Fibroblast of mammary gland (primary cell): ENCODE measurements around the gene METTL4.

Experiments used
- DNase-seq: peaks from one replicate; pipeline ENCODE4 v3.0.0-alpha.2; 2010; ENCODE audit warnings: low read depth
- H3K4me3 ChIP-seq: 2 replicates; pipeline ENCODE4 v1.5.1; 2011; ENCODE audit warnings: low read depth, mild to moderate bottlenecking, low read length, moderate library complexity; ENCODE audit not compliant: control insufficient read depth
- CTCF ChIP-seq: conservative IDR thresholded peaks from 2 replicates; pipeline ENCODE4 v1.5.1; 2011; ENCODE audit warnings: low read depth, low read length, inconsistent platforms; ENCODE audit not compliant: control insufficient read depth, insufficient read depth

Gene METTL4

GRCh38 chr18:2508678-2509077 lies 62.6 kb downstream of the METTL4 start:
- TF ChIP-seq CTCF, result no peak
- no peak for DNase-seq
- H3K4me3 ChIP-seq, result no peak overlapping the region

GRCh38 chr18:2508155-2508554 lies 63.1 kb downstream of the METTL4 start:
- no peak for DNase-seq
- no peak overlapping the region for H3K4me3 ChIP-seq
- TF ChIP-seq CTCF, result no peak

GRCh38 chr18:2504642-2505041 lies 66.7 kb downstream of the METTL4 start:
- TF ChIP-seq CTCF, result no peak
- no peak overlapping the region for H3K4me3 ChIP-seq
- DNase-seq, result no peak

GRCh38 chr18:2502880-2503279 lies 68.4 kb downstream of the METTL4 start:
- H3K4me3 ChIP-seq, result no peak overlapping the region
- DNase-seq, result no peak
- TF ChIP-seq CTCF, result no peak

GRCh38 chr18:2502394-2502793 lies 68.9 kb downstream of the METTL4 start:
- no peak for DNase-seq
- TF ChIP-seq CTCF, result no peak
- H3K4me3 ChIP-seq, result no peak overlapping the region

GRCh38 chr18:2497797-2498196 lies 73.5 kb downstream of the METTL4 start:
- TF ChIP-seq CTCF, result no peak
- no peak overlapping the region for H3K4me3 ChIP-seq
- no peak for DNase-seq

- TF ChIP-seq CTCF, result no peak
- no peak overlapping the region for H3K4me3 ChIP-seq
- DNase-seq, result no peak
Observed at GRCh38 chr18:2495381-2495780, 75.9 kb downstream of the METTL4 start.
